CD4-positive, alpha-beta T cell treated with Interleukin-1 beta for 1 hour (primary cell): ENCODE data around the gene LEMD1.
"Not testable (repeated sequence)": the region's sequence is repeated elsewhere in the genome, so short reads cannot be mapped to it uniquely, and the experiment has no call there.

Experiments used
- DNase-seq, 2 donors: peaks; one replicate each; pipeline ENCODE4 v3.0.0-alpha.2; 2020 to 2022

LEMD1 gene

DNA sequence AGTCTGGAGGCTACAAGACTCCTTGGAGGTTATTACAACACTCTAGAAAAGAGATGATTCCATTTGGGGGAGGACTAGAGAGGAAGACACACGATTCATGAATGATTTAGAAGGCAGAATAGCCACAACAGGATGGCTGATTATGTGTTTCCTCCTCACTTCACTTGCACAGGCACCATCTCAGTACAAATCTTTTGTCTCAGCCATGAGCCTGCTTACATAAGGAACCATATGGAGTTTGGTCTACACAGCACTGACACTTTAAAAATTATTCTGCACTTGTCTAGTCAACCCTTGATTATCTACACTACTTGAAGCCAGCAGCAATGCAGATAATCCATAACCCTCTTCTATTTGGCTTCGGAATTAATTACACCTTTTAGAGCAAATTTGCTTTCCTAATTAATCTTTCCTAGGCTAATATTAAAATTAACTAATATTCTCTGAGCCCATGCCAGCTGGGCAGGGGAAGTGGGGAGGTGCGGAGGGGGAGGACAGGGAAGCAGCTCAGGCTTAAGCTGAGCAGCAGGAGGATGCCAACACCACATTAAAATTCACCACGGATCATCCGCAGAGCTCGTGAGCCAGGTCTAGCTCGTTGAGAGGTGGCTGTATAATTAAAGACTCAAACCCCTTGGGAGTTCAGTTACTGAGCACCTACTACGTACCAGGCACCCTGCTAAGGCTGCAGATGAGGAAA, 3.2 kb upstream of the LEMD1 start:
- no peak for DNase-seq

DNA sequence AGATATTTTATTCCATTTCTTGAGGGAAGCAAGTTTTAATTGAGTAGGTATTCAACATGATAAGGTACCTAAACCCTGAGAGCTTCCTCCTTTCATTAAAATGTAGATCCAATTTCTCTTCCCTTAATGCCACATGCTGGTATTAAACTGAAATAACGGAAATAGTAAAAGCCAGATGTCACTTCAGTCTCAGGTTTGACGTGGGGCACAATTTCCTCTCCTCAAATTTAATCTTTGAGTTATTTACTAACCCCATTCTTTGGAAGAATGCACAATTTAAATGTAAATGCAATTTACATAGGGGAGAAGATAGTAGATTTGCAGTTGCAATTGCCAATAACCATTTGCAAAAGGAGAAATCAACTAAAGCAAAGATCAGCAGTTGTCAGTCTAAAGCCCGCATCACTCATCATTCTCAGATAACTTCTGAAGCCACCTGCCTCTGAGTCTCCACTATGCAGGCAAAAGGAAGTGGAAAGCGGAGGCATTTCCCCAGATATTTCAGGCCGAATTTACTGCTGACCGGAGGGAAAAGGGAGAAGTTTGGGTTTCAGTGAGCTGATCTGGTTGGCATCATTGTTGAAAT, 2.1 kb upstream of the LEMD1 start:
- DNase-seq: no peak

DNA sequence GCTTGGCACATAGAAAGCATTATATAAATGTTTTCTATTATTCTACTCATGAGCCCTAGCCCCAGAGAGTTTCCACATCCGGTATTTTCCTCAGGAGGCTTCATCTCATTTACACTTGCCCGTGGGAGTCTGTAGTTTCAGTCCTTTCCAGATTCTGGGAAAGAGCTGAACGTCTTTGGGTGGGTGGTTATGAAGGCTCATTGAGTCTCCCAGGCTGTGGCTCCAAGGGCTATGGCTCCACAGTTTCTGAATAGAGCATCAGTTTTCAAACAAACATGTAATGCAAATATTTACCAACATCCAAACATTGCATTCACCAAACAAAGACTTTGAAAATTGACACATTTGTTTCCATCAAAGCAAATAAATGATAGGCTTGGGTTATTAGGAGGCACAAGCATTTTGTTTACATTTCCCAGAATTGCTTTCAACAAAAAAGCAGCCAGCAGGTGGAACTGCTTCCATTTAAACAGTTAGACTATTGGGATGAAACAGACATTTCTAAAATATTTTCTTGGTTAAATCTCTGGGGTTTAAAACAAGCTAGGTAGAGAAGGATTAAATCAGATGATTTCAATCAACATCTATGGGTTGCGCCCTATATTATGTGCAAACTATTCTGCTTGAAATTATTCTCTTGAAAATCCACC, 1.3 kb upstream of the LEMD1 start:
- DNase-seq: no peak

DNA sequence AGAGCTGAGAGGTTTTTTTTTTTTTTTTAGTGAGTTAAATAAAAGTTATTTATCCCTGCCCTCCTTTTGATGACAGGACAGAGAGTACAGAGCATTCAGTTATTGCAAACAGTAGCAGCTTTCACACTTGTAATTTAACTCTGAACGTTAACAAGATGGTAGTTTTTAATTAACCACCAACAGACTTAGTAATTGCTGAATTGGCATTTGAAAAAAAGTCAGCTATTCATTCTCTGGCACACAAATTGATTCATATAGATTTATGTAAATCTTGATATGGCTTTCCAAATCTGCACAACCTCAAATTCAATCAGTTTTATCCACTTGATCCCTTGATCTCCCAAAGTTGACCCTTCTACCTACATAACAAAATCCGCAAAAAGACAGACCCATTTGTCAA, 918 bp downstream of the LEMD1 start:
- DNase-seq: no peak

DNA sequence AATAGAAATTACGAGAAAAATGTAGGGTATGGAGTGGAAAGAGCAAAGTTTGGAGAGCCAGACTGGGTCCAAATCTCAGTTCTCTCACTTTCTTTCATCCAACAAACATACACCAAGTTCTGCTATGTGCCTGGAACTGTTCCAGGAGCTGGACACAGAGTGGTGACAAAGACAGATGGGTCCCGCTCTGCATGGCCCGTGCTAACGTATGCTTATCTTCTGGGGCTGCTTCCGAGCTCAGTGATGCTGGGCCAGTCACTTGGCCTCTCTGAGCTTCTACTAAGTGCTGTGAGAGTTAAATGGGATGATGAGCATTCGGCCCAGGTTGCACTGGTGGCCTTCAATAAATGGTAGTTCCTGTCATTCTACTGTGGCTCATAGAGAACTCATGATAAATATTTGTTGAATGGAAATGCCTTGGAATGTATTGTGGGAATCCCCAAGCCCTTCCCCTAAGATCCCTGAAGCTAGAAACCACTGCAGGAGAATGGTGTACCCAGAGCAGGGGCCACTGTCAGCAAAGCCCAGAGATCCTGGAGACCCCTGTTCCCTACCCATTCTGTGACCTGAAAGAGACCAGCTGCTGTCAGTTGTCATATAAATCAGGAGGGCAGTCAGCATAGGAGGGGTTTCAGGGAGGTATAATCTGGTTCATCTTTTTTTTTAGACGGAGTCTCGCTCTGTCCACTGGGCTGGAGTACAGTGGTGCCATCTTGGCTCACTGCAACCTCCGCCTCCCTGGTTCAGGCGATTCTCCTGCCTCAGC, 3.8 kb downstream of the LEMD1 start:
- DNase-seq: no peak

DNA sequence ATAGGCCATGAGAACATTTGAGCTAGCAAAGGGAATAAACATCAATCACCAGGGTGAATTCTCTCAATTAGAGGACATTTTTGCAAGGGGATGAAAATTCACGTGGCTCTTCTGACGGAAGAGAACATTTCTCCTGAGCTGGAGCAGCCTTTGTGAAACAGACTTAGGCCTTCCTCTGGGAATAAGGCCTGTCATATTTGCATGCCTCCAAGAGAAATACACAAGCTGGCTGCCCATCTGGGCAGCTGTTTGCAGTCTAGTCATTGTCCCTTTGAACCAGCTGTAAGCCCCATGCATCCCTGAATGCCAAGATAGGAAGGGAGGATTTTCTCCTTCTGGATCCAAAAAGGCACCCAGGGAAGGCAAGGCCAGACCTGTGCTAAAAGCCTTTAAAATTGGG, 5.5 kb downstream of the LEMD1 start:
- DNase-seq: no peak

DNA sequence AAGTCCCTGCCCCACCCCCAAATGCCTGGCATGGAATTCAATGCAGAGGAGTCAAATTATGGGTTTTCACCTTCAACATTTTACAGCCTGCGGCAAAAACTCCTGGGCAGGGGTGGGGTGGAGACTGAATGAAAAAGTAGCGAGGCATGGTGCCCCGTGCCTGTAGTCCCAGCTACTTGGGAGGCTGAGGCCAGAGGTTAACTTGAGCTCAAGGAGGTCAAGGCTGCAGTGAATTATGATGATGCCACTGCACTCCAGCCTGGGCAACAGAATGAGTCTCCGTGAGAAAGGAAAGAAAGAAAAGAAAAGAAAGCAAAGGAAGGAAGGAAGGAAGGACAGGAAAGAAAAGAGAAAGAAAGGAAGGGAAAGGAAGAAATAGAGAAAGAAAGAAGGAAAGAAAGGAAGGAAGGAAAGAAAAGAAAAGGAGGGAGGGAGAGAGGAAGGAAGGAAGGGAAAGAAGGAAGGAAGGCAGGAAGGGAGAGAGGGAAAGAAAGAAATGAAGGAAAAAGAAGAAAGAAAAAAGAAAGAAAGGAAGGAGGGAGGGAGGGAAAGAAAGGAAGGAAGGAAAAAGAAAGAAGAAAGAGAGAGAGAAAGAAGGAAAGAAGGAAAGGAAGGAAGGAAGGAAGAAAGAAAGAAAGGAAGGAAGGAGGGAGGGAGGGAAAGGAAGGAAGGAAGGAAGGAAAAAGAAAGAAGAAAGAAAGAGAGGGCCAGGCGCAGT, 11.1 kb downstream of the LEMD1 start:
- DNase-seq: no peak

DNA sequence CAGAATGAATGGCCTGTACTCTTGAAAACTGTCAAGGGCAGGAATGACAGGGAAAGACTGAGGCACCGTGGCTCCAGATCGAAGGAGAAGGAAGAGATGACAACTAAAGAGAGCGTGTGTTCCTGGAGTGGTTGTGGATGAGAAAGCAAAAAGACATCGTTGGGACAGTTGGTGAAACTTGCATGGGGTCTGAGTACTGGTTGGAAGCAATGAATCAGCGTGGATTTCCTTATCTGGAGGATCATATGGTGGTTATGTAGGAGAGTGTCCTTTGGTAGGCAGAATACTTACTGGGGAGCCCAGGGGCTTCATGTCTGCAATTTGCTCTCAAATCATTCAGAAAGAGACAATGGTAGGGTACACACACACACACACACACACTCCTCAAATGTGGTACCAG, 13.9 kb downstream of the LEMD1 start:
- no peak for DNase-seq

DNA sequence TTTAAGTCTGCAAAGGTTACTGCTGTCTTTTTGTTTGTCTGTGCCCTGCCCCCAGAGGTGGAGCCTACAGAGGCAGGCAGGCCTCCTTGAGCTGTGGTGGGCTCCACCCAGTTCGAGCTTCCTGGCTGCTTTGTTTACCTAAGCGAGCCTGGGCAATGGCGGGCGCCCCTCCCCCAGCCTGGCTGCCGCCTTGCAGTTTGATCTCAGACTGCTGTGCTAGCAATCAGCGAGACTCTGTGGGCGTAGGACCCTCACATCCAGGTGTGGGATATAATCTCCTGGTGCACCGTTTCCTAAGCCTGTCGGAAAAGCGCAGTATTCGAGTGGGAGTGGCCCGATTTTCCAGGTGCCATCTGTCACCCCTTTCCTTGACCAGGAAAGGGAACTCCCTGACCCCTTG, 15.6 kb downstream of the LEMD1 start:
- peak in 1 of 2 donors; percentile 4 for DNase-seq

DNA sequence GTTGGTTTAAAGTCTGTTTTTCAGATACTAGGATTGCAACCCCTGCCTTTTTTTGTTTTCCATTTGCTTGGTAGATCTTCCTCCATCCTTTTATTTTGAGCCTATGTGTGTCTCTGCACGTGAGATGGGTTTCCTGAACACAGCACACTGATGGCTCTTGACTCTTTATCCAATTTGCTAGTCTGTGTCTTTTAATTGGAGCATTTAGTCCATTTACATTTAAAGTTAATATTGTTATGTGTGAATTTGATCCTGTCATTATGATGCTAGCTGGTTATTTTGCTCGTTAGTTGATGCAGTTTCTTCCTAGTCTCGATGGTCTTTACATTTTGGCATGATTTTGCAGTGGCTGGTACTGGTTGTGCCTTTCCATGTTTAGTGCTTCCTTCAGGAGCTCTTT, 17.4 kb downstream of the LEMD1 start:
- DNase-seq: not testable (repeated sequence)

DNA sequence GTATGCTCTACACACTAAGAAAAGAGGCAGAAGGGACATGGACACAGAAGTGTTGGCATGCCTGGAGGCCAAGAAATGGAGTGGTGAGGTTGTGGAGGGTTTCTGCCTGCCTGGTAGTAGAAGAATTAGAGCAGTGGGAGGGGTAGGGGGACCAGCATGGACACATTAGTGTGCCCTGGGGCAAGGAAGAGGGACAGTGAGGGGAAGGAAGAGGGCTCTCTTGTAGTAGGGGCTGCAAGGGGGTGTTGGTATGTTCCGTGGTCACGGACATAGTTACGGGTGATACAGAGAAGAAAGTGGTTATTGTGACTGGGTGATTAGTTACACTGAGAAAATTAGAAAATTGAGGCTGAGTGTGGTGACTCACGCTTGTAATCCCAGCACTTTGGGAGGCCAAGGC, 23.3 kb downstream of the LEMD1 start:
- DNase-seq: no peak

DNA sequence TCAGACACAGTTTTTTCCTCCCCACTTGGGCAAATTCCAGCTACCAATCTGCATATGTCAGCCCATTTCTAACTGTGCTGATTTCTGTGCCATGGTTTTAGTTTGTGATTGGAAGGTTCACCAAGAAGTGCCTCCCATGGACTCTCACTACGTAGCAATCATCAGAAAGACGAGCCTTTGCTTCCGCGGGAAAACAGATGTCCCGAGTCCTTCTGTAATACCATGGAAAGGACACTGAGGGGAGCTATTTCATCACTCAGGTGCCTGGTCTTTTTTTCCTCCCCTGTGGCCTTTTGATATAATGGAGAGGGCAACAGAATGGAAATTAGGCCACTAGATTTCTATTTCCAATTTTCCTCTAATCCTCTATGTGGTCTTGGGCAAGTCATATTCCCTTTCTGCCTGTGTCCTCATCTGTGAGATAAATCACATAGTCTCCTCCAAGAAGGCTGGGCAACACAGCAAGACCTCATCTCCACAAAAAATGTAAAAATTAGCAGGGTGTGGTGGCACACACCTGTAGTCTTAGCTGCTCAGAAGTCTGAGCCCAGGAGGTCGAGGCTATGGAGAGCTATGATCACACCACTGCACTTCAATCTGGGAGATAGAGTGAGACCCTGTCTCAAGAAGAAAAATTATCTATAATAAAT, 24.8 kb downstream of the LEMD1 start:
- peak; percentile 4 to 55 for DNase-seq

DNA sequence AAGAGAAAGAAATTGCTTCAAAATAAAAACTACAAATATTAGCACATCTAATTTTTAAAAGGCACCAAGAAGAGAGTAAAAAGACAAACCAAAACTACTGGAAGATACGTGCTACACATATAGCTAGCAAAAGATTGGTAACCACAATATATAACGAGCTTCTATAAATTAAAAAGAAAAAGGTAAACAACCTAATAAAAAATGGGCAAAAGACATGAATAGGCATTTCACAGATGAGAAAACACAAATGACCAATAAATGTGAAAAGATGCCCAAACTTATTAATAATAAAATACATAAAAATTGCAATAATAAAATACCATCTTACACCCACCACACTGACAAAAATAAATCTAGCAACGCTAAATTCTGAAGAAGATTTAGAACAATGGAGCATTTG, 26.2 kb downstream of the LEMD1 start:
- DNase-seq: no peak

DNA sequence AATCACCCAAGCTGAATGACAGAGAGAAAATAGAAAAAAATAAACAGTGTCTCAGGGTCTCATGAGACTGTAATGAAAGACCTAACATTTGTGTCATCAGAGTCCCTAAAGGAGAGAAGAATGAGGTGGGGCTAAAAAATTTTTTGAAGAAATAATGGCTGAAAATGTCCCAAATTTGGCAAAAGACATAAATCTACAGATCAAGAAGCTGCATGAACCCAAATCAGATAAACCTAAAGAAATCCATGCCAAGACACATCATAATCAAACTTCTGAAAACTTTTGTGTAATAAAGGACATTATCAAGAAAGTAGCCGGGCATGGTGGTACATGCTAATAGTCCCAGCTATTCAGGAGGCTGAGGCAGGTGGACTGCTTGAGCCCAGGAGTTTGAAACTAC, 29.2 kb downstream of the LEMD1 start:
- DNase-seq: no peak

DNA sequence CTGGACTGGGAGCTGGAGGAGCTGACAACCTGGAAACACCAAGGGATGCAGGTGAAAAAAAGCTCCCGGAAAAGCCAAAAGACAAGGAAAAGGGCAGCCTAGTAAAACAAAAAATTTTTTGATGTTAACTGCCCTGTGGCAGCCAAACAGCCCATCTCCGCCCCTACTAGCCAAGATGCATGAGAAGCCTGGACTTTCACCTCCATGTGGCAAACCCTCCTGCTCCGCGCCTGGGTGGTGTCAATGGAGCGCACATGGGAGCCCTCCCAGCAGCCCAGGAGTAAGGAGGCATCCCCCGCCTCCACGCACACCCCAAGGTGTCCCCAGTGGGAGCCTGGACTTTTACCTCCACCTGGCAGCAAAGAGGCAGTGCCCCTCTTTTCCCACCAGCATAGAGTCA, 30.5 kb downstream of the LEMD1 start:
- no peak for DNase-seq

DNA sequence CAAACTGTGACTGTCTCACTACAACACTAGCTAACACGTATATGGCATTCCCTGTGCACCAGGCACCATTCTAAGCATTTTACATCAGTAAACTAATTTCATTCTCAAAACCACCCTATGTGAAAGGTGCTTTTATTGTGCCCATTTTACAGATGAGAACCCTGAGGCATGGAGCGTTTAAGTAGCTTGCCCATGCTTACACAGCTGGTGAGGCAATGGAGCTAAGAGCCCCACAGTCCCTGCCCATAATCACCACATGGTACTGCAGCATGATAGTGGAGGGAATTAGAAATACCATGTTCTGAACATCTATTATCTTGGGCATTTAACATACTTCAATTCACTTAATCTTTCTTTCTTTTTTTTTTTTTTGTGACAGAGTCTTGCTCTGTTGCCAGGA, 34.0 kb downstream of the LEMD1 start:
- no peak for DNase-seq

DNA sequence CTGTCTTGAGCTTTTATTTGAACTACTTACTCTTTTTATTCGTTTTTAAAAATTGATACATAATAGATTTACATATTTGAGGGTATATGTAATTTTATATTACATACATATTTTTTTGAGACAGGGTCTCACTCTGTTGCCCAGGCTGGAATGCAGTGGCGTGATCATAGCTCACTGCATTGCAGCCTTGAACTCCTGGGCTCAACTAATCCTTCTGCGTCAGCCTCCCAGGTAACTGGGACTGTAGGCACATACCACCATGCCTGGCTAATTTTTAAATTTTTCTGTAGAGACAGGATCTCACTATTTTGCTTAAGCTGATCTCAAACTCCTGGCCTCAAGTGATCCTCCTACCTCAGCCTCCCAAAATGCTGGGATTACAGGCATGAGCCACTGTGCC, 38.9 kb downstream of the LEMD1 start:
- not testable (repeated sequence) for DNase-seq

DNA sequence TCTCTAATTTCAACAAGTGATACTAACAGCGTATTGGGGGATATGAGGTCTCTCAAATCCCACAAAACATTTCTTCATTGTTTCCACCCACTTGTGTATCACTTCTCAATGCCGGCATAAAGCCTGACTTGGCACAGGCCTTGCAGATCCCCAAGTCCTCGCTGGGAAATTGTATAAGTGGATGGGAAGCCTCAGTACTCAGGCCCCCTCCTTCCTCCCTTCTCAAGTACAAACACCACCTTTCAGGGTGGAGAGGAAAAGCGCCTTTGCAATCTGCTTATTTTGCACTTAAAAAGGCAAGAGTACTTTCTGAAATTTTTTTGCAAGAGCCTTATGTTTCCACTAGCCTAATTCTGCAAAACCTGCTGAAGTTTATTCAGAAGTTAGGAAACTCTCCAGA, 39.3 kb downstream of the LEMD1 start:
- no peak for DNase-seq

DNA sequence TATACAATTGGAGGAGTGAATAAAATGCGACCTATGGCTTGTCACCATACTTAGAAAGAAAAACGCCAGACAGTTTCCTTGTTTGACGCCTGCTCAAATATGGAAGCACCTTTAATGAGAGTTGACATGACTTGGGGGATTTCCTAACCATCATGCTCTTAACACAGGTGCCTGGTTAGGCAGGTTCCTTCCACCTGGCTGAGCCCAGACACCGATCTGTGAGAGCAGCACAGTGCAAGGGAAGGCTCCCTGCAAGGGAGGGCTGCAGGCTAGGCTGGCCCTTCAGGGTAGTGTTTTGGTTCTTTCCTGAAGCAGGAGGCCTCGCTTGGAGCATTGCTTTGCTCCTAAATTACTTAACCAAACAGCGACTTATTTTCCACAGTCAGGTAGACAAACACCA, 40.6 kb downstream of the LEMD1 start:
- no peak for DNase-seq

DNA sequence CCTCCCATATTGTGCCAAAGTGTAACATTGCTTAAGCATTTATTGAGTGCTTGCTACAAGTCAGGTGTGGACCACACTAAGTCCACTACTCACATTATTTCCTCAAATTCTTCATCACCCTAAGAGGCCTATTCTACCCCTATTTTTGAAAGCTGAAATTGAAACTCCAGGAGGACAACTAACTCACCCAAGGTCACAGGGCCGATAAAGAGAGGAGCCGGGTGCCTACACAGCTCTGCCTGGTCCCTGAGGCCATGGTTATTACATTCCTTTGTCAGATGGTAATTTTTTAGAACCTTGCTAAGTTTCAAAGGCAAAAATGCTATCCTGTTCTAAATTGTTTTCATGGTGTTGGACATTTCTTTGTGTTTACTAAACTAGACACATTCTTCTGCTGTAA, 41.0 kb downstream of the LEMD1 start:
- DNase-seq: no peak

DNA sequence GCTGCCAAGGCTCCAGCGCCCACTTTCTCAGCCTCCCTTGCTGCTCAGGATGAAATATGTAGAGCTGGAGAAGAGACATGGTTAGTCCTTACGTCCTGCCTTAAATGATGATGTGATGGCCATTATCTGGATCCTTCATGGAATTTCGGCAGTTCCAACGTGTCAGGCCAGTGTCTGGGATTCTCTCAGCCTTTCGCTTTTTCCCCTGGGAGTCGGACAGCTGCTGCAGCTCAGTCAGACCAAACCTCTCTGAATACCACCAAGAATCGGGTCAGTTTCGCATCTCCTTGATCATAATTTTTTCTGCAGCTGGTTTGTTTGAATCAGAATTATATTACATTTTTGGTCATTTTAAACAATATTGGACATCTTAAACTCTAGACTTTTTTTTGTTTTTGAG, 42.8 kb downstream of the LEMD1 start:
- DNase-seq: no peak

DNA sequence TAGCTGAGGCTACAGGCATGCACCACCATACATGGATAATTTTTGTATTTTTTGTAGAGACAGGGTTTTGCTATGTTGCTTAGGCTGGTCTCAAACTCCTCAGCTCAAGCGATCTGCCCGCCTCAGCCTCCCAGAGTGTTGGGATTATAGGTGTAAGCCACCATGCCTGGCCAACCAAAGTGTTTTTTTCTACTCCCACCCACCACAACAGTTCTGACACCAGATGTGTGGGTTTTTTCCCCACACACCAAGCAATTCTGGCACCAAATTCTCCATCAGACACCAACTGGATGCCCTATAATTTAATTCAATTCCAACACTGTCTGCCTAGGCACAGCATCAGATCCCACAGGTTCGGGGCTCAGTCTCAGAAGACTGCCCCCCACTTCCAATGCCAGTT, 44.5 kb downstream of the LEMD1 start:
- no peak for DNase-seq

DNA sequence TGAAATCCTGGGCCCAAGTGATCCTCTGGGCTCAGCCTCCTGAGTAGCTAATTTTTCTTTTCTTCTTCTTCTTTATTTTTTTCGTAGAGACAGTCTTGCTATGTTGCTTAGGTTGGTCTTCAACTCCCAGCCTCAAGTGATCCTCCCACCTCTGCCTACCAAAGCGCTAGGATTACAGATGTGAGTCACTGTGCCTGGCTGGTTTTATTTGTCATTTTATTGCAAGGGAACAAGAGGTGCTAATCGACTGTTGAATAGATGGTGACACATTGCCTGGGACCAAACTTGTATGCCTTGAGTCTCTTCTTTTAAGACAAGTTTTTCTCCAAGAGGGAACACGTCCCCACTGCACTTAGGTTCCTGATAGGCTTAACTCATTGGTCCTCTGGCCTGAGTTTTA, 45.1 kb downstream of the LEMD1 start:
- no peak for DNase-seq
